Heart left ventricle (tissue), 16 donors: Measurements from ENCODE around the gene RPRD1B. TPM values are rescaled to one million over a fixed set of nuclear protein-coding genes. Genes with fewer than 3 reads are reported as not detected.

Experiments
- ATAC-seq, 4 donors: fragments of 200-7000 bp; cut with Tn5 transposase; one replicate each; pipeline ENCODE4 v1.9.1; 2020 to 2022; ENCODE audit warnings: moderate library complexity in 4 of 4, mild to moderate bottlenecking in 3 of 4, moderate number of reproducible peaks in 1 of 4
- DNase-seq, 5 donors: peaks; one replicate each; pipeline ENCODE4 v3.0.0-alpha.2; 2020
- H3K27ac ChIP-seq, 12 donors: fragments of 200-600 bp; sonication (generic) in 4 of 12; one replicate each; pipeline versions ENCODE4 v1.5.0 to v1.8.0; 2016 to 2022; ENCODE audit warnings: mild to moderate bottlenecking in 2 of 12
- H3K27me3 ChIP-seq, 9 donors: fragments of 200-600 bp; sonication (generic) in 2 of 9; one replicate each; pipeline versions ENCODE4 v1.5.1 to v1.8.0; 2016 to 2022; ENCODE audit warnings: mild to moderate bottlenecking in 3 of 9
- H3K36me3 ChIP-seq, 9 donors: fragments of 200-600 bp; sonication (generic) in 2 of 9; one replicate each; pipeline versions ENCODE4 v1.5.0 to v1.8.0; 2018 to 2022; ENCODE audit warnings: mild to moderate bottlenecking in 2 of 9
- H3K4me1 ChIP-seq, 12 donors: fragments of 200-600 bp; sonication (generic) in 4 of 12; one replicate each; pipeline versions ENCODE4 v1.5.0 to v1.8.0; 2016 to 2022; ENCODE audit warnings: mild to moderate bottlenecking in 3 of 12
- H3K4me3 ChIP-seq, 12 donors: fragments of 200-600 bp; sonication (generic) in 4 of 12; one replicate each; pipeline versions ENCODE4 v1.5.0 to v1.8.0; 2017 to 2022; ENCODE audit warnings: mild to moderate bottlenecking in 9 of 12, moderate library complexity in 4 of 12
- H3K9me3 ChIP-seq, 12 donors: fragments of 200-600 bp; sonication (generic) in 4 of 12; one replicate each; pipeline versions ENCODE4 v1.5.0 to v1.8.0; 2016 to 2022; ENCODE audit warnings: mild to moderate bottlenecking in 1 of 12
- POLR2A ChIP-seq, 2 donors: fragments of 450-650 bp; IDR thresholded peaks; one replicate each; pipeline ENCODE4 v1.6.1; 2017; ENCODE audit warnings: antibody characterized with exemption in 2 of 2, mild to moderate bottlenecking in 2 of 2, moderate library complexity in 2 of 2
- WGBS, 4 donors: extraction: QIAGEN DNeasy Blood & Tissue Kit in 2 of 4; methylation state at CpG; one replicate each; pipeline versions ENCODE4 v1.1.5 to v1.1.7; 2013 to 2018; 5-methylcytosine and 5-hydroxymethylcytosine counted together
- intact Hi-C, 10 donors: fragments of 100-400 bp; cut with DNase I; formaldehyde crosslinking; loops; one replicate each; pipeline versions ENCODE4 v1.11.1 to v1.14.2; 2022
- polyA plus RNA-seq, 2 donors: library from polyadenylated mRNA; stranded (reverse); fragments of 200-250 nt; gene quantifications; one replicate each; pipeline ENCODE4 v1.2.3, GENCODE V29; 2013
- total RNA-seq, 9 donors: library from RNA; depleted of rRNA in 2 of 9; stranded (reverse); fragments of >200 nt in 2 of 9; fragmentation: NEBNext Ultra II Directional in 3 of 9; extraction: Animal tissue kit (Norgen Biotek cat#: 25700) in 3 of 9; gene quantifications; one replicate each; pipeline versions ENCODE4 v1.1.0 to v1.2.4, GENCODE V29; 2016 to 2023
- TF ChIP-seq, protein P1 (sequence below), 12 donors: fragments of 200-600 bp; sonication (generic) in 4 of 12; IDR thresholded peaks; one replicate each; pipeline versions ENCODE4 v1.5.0 to v1.8.0; 2018 to 2022; ENCODE audit warnings: antibody characterized with exemption in 12 of 12, mild to moderate bottlenecking in 5 of 12
- donor health status: ischemic (EF 13 %, LVEDD 7.1; RV severe dilation, severe dysfunction).
- donor health status: healthy with polysubstance abuse.
- donor health status: DM: no; HTN: yes; CAD: no.
- donor health status: DM: no; HTN: no; CAD: no.
- donor health status: ischemic (EF 25% LVEDD 6.9; RV normal size, moderate dysfunction).
- donor health status: ischemic (EF 25% LVEDD 5.7; RV mildly dilated, moderate dysfunction).
- donor health status: healthy.
- donor health status: DM: yes; HTN: yes; CAD: no.
- donor health status: ischemic (EF 35%, LVEDD 5.7; RV mildly dilated, moderate dysfunction).
- donor health status: nonischemic (EF 11% LVEDD 7.7; RV severe dilation, severe dysfunction).
- donor health status: DM: yes; HTN: yes; CAD: no.
- donor health status: PGD.
- donor health status: ischemic (EF 29% LVEDD 5.4; RV normal size, mild dysfunction).
- donor health status: nonischemic (EF 23%, LVEDD 6.1; RV moderate dilation, normal function).

Gene RPRD1B
- total and polyA plus RNA-seq, 11 donors = 9.1 to 60.2 (median 41.8) TPM

DNA sequence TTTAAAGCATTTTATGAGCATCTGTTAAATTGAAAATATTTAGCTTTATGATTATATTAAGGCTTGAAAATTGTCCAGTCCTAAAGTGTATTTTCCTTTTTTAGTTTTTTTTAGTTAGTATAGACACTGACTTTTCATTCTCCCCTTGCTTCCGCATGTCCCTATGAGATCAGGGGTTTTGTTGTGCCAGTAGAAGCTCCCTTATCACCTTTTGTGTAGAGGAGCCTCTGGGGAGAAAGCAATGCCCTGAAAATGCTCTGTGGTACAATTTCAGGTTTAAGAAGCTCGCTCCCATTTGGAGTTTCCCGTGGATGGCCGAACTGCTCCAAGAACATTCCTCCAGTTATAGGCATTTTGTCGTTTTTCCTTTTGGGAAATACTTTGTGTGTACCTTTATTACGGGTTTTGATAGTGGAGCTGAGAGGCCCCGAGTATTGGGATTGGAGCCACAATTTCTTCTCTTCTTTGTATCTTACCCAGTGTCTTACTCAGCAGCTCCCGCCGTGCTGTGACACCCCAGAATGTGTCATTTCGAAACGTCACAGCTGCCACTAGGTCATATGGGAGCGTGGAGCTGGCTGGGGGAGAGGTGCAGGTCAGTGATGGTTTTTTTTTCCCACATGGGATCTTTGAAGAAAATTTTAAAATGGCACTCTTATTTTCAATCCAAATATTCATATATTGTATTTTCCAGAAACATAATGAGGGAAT lies 49.9 kb downstream of the RPRD1B start:
- intact Hi-C loops = no loop called here
- Histone ChIP-seq H3K36me3 (peaks cover 0 to 80% (median 37%) of the 10 kb centered on the region in 9 donors), H3K4me3 (no peak overlapping the region), H3K27ac (peak overlapping the region; percentile 65 to 88 (median 81)), H3K9me3 (peaks cover 0 to 3% (median 0%) of the 10 kb centered on the region in 12 donors), H3K4me1 (peaks cover 0 to 32% (median 24%) of the 10 kb centered on the region in 12 donors), H3K27me3 (no peaks in the 10 kb centered on the region)
- peak in 3 of 5 donors; percentile 33 to 62 (median 61) for DNase-seq
- TF ChIP-seq POLR2A (IDR thresholded peaks at IDR 0.05) = no peak
- TF ChIP-seq, protein P1, sequence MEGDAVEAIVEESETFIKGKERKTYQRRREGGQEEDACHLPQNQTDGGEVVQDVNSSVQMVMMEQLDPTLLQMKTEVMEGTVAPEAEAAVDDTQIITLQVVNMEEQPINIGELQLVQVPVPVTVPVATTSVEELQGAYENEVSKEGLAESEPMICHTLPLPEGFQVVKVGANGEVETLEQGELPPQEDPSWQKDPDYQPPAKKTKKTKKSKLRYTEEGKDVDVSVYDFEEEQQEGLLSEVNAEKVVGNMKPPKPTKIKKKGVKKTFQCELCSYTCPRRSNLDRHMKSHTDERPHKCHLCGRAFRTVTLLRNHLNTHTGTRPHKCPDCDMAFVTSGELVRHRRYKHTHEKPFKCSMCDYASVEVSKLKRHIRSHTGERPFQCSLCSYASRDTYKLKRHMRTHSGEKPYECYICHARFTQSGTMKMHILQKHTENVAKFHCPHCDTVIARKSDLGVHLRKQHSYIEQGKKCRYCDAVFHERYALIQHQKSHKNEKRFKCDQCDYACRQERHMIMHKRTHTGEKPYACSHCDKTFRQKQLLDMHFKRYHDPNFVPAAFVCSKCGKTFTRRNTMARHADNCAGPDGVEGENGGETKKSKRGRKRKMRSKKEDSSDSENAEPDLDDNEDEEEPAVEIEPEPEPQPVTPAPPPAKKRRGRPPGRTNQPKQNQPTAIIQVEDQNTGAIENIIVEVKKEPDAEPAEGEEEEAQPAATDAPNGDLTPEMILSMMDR (IDR thresholded peaks at IDR 0.05) = no peak
- peak in 3 of 4 donors; percentile 51 to 76 (median 55) for ATAC-seq
- WGBS, 4 donors = 47 to 60% (median 53%) methylated on average over 12 of the region's 12 CpGs

- peaks cover 0 to 79% (median 39%) of the 10 kb centered on the region in 9 donors for H3K36me3 ChIP-seq
- peaks cover 0 to 32% (median 23%) of the 10 kb centered on the region in 12 donors for H3K4me1 ChIP-seq
- TF ChIP-seq POLR2A (IDR thresholded peaks at IDR 0.05) = no peak
- TF ChIP-seq, protein P1 (IDR thresholded peaks at IDR 0.05) = no peak
- 30 to 41% (median 36%) methylated on average over 5 of the region's 5 CpGs for WGBS, 4 donors
- peak overlapping the region; percentile 65 to 88 (median 81) for H3K27ac ChIP-seq
- ATAC-seq = peak; percentile 60 to 90 (median 76)
- H3K9me3 ChIP-seq = peaks cover 0 to 3% (median 0%) of the 10 kb centered on the region in 12 donors
- H3K4me3 ChIP-seq = peak overlapping the region in 1 of 12 donors; percentile 2
- intact Hi-C loops = no loop called here
- peak in 2 of 5 donors; percentile 39 to 59 for DNase-seq
- no peaks in the 10 kb centered on the region for H3K27me3 ChIP-seq
These were observed 50.9 kb downstream of the RPRD1B start for GRCh38 chr20:38084425-38084951.

- H3K4me3 ChIP-seq = peak overlapping the region in 1 of 12 donors; percentile 2
- WGBS, 4 donors = 57 to 75% (median 71%) methylated on average over 10 of the region's 10 CpGs
- peaks cover 0 to 84% (median 41%) of the 10 kb centered on the region in 9 donors for H3K36me3 ChIP-seq
- peak overlapping the region; percentile 65 to 88 (median 81) for H3K27ac ChIP-seq
- H3K9me3 ChIP-seq = peaks cover 0 to 3% (median 0%) of the 10 kb centered on the region in 12 donors
- H3K27me3 ChIP-seq = no peaks in the 10 kb centered on the region
- ATAC-seq = peak; percentile 52 to 62 (median 56)
- H3K4me1 ChIP-seq = peaks cover 0 to 32% (median 23%) of the 10 kb centered on the region in 12 donors
- intact Hi-C loops = no loop called here
- TF ChIP-seq POLR2A (IDR thresholded peaks at IDR 0.05) = no peak
- TF ChIP-seq, protein P1 (IDR thresholded peaks at IDR 0.05) = no peak
- DNase-seq = no peak
These were observed 51.5 kb downstream of the RPRD1B start for GRCh38 chr20:38085026-38085425.

- H3K4me3 ChIP-seq = no peak overlapping the region
- 77 to 85% (median 81%) methylated on average over 10 of the region's 10 CpGs for WGBS, 4 donors
- DNase-seq = no peak
- TF ChIP-seq, protein P1 (IDR thresholded peaks at IDR 0.05) = no peak
- TF ChIP-seq POLR2A (IDR thresholded peaks at IDR 0.05) = no peak
- H3K9me3 ChIP-seq = no peaks in the 10 kb centered on the region
- H3K36me3 ChIP-seq = peaks cover 0 to 68% (median 50%) of the 10 kb centered on the region in 9 donors
- peak overlapping the region in 5 of 12 donors; percentile 9 to 54 (median 26) for H3K27ac ChIP-seq
- ATAC-seq = no peak
- peaks cover 2 to 56% (median 42%) of the 10 kb centered on the region in 12 donors for H3K4me1 ChIP-seq
- H3K27me3 ChIP-seq = no peaks in the 10 kb centered on the region
- intact Hi-C loops = no loop called here
These were observed 56.0 kb downstream of the RPRD1B start for GRCh38 chr20:38089500-38089899.
